Measurements from ENCODE around the gene NOL8.

The NOL8 gene

DNA sequence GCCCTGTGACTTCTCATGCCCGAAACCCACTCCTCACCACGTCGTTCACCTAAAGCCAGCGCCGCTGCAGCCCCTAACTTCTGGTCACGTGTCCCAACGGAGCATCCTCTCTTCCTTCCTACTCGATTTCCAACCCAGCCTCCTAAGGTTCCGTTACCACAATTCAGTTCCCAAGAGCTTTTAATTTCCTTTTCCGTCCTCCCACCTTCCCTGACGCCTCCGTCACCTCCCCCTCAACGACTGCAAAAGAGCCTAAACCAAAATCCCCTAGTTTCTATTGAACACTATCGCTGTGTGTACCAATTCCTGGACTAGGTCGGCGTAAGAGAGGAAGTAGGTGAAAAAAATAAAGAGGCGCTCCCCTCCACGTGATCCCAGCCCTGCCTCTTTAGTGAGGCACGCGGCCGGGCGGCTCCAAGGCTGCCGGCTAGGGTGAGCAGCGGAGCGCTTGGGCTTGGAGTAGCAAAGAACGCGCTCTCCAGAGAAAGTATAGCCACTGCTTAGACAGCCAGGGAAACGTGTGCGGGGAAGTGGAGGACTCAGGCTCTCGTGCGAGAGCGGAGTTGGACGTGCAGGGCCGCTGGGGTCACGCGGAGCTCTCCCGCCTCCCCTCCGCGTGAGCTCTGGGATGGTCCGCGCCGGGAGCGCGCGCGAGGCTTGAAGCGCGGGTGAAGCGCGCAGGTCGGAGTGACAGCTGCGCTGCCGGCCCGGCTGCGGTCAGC is at the start of gene NOL8, which contains the start of gene CENPP:
Gene NOL8, minus strand, starts transcription at position 82 of the 722 bp plus-strand sequence. CDS start 1,189 bp downstream, outside the sequence.
Gene CENPP, plus strand, starts transcription at position 685 of the 722 bp plus-strand sequence.
- peak; percentile 64 to 79 for DNase-seq (ENCODE audit: low read depth in 2 of 2)

DNA sequence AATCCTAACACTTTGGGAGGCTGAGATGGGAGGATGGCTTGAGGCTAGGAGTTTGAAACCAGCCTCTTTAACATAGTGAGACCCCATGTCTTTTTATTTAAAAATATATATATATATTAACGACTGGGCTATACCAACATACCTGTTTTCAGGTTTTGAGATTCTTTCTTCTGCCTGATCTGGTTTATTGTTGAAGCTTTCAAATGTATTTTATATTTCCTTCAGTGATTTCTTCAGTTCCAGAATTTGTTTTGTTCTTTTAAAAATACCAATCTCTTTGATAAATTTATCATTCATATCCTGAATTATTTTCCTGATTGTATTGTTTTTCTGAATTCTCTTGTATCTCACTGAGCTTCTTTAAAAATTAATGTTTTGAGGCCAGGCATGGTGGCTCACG is 48.0 kb upstream of the NOL8 start:
- no peak for DNase-seq (ENCODE audit: low read depth in 2 of 2)

DNA sequence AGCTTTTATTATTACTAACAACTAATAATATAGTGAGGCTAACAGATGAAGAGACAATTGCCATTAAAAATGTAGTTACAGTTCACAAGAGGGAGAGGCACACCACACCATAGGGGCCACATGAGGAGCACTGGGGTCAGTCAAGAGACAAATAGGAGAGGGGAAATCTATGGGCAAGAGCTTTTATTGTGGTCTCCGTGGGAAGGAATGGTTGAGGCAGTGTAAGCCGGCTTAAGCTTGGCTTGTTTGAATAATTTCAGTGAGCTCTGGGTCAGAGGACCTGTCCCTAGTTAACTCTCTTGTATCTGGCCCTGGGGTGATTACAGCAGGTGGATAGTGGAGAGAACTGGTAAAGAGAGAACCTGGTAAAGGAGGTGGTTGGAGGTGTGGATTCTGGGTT is 43.9 kb upstream of the NOL8 start:
- no peak for DNase-seq (ENCODE audit: low read depth in 2 of 2)

DNA sequence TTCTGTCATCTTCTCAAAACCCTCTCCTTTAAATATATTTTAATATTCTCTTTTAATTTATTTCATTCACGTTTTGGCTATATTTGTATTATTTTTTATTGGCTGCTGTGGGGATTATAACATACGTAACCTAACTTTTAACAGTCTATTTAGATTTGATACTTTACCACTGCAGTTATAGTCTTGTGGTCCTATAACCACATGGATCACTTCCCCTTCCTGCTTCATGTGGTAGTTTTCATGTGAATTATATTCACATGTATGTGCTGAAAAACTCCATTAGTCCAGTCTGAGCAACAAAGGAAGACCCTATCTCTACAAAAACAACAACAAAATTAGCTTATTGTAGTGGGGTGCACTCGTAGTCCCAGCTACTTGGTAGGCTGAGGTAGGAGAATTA is 34.9 kb upstream of the NOL8 start:
- DNase-seq (ENCODE audit: low read depth in 2 of 2): no peak

DNA sequence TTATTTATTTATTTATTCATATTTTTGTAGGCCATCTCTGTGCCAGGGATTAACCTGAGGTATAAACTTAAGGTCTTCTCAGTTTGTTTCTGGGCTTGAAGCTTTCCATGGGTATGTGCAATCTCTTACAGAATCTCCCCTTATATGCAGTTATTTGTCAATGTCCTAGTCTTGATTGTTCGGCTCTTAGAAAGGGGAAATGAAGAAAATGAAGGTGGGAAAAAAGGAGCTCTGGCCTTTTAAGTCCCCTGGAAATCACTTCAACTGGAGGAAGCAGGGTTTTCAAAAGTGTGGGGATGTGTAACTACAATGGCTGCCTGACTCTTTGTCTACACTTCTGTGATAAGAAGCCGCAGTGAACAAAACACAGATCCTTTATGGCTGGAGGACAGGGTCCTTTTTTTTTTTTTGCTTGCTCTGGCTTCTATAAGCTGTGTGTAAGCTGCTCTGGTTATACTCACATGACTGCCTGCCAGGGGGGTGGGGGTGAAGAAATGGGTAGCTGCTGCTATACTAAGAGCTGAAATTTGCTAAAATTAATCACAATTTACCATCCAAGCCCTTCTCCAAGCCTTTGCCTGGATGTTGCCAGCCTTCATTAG is 34.3 kb upstream of the NOL8 start:
- no peak for DNase-seq (ENCODE audit: low read depth in 2 of 2)

DNA sequence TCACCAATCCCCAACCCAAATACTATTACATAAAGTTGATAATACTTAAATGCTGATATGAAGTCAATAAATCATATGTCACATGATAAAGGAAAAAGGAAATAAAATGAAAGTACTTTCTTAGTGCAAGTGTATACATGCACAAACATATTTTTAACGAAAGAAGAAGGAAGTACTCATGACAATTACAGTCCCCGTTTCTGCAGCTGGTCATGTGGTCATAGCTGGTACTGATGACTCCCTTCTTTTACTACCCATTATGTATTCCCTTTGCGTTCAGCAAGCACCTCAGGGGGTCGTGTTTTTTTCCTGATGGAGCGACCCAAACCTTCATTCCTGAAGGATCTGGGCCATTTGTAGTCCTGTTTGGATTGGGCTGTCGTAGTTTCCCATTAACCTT is 27.9 kb upstream of the NOL8 start:
- no peak for DNase-seq (ENCODE audit: low read depth in 2 of 2)

DNA sequence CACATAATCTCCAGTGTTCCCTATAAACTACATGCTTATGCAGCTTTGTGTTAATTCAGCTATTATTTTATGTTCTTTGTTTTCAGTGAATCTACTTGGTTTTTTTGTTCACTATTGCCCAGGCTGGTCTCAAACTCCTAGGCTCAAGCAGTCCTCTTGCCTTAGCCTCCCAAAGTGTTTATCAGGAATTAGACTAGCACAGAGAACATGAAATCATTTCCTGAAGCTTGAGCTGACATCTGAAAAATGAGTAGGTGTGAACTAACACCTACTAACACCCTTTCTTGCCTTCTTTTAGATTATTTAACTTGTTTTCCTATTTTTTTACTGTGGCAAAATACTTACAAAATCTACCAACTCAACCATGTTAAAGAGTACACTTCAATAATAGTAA is 25.6 kb upstream of the NOL8 start:
- DNase-seq (ENCODE audit: low read depth in 2 of 2): no peak

DNA sequence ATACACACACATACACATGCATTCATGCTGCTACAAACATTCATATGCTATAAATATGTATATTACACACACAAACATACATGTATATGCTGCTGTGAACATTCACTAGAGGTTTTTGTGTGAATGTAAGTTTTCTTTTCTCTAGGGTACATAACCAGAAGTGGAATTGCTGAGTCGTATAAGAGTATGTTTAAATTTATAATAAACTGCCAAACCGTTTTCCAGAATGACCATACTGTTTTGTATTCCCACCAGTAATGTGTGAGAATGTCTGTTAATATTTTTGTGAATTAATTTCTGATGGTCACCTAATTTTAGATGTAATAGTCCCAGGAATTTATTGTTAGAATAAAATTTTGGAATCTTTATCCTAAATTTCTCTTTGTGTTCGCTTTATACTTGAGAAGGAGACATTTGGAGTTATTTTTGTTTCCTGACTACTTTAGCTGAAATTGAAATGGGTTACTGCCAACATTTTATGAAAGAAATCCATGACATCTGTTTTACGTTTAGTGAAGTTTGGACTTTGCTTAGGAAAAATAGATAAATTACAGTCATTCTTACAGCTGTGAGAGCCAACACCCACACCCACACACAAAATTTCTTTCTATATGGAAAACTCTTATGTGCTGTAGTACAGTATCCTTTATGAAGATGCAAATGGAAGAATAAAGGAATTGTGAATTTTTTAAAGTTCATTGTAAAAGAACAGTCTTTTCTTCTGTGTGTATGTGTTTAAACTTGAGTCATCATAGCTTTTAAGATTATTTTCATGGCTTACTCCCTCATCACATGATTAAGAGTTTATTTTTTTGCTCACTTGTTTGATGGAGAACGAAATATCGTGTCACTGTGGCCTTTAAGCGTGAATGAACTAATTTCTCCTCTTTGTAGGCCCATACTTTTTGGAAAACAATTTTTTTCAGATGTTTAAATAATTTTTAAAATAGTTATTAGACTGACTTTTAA is 24.9 kb upstream of the NOL8 start:
- DNase-seq (ENCODE audit: low read depth in 2 of 2): no peak

DNA sequence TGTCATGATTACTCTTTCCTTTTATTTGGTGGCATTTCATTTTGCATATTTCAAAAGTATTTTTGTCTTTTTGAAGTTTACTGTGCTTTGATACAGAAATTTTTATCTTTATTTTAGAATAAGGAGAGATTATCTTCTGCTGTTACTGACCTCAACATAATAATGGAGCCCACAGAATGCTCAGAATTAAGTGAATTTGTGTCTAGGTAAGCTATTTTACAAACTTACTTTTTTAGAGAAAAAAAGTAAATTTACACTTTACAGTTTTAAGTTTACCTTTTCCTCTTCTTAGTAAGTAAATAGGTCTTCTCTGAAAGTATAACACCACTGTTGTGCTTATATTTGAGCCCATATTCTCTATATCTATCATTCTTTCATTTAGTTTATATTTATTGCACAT is 20.4 kb upstream of the NOL8 start:
- DNase-seq (ENCODE audit: low read depth in 2 of 2): no peak

DNA sequence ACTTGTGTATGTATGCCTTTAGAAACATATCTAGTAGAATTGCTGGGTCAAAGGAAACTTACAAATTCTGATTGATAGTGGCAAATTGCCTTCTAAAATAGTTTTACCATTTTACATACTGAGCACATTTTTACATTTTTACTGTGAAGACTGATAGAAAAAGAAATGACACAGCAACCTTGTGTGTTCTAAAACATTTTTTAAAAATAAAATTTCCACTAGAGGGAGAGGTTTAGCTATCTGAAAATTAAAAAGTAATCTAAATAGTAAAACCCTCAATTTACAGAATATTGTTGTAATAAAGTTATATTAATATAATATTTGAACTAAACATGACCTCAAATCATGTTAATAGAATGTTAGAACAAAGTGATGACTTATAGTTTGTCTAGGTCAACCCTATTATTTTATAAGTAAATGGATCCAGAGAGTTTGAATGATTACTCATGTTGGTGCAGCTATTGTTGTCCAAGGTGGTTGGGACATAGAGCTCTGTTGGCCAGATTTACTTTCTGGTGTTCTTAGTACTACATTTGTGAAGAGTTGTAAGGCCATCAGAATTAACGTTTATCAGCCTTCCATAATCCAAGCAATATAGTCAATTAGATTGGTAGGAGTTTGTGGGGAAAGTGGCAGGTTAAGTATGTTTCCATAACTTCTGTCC is 17.8 kb upstream of the NOL8 start:
- DNase-seq (ENCODE audit: low read depth in 2 of 2): no peak

DNA sequence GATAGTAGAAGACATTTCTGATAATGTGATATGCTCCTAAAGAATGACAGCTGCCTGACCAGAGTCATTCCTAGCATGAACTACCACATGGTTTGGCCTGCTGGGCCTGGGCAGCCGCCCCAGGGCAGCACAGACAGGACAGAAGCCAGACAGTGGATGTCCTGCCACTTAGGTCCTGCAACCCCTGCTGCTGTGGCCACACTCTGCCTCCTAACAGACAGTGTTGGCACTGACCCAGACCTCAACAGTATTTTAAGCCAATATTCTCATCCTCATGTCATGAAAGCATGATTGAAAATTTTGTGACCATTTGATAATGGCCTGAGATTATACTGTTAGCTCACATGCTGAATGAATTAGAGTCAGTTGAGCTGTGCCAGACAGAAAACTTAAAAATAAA is 16.4 kb upstream of the NOL8 start:
- DNase-seq (ENCODE audit: low read depth in 2 of 2): no peak

DNA sequence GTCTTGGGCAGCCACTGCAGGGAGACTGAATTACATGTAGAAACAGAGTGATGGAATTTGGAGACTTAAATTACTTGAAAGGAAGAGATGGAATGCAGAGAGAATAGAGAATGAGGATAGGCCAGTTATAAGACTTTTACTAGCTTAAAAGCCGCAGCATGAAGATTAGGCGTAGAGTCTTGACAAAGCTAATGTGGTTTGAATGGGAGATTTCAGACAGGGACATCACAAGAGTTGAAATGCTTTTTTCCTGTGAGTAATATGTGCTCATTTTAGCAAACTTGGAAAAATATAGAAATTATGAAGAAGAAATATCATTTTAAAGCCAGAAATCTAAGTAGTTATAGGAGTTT is 8.1 kb upstream of the NOL8 start:
- no peak for DNase-seq (ENCODE audit: low read depth in 2 of 2)

DNA sequence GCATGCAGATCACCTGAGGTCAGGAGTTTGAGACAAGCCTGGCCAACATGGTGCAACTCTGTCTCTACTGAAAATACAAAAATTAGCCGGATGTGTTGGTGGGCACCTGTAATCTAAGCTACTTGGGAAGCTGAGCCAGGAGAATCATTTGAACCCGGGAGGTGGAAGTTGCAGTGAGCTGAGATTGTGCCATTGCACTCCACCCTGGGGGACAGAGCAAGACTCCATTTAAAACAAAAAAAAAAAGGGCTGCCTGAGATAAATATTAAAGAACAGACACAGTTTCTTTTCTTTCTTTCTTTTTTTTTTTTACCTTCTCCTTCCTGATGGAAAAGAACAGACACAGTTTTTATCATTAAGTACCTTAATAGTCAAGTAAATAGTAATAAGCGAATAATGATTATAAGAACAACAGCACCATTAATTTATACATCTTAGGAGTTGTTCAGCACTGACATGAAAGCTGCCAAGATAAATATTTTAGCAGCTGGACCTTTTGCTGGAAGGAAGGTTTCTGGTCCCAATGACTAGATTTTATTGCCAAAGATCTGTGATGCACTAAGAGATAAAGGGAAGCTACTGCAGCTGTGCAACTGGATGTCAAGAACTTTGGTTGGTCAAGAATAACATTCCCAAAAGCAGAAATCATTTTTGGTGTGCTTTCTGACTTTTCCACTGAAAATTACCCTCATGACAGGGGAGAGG is 7.6 kb upstream of the NOL8 start:
- no peak for DNase-seq (ENCODE audit: low read depth in 2 of 2)

DNA sequence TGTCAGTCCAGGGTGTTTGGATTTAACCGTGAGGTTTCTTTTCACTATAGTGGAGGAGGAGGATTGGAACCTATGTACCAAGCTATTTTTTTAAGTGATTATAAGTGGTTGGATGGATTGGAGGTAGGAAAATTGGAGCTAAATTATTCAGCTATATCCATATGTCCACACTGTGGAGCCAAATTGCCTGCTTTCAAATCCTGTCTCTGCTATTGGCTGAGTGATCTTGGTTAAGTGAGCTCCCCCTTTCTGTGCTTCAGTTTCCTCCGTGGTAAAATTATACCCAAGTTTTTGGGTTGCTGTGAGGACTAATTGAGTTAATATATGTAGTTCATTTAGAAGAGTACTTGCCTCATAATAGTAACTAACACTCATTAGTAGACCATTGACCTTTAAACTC is 3.1 kb upstream of the NOL8 start:
- DNase-seq (ENCODE audit: low read depth in 2 of 2): no peak

DNA sequence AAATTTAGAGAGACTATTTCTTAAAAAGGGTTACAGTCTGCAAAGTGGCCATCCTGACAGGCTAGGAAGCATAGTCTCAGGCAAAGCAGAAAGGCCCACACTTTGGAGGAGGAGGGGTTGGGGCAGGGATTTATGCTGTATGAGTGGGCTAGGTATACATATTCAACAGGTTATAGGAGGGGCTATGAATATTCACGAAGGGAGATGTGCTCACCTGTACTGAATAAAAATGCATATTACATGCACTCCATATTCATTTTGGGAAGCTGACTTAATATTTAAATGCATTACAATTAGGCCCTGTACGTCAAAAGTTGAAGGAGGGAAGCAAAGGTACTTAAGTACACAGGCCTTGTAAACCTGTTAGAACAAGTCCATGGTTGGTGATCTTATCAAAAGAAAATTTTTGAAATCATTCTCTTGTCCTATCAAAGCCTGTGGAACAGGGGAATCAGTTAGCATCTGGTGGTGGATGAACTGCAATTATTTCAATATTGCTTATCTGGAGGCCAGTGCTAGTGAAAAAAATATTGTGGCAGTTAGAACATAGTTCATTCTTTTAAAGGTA is 2.2 kb upstream of the NOL8 start:
- DNase-seq (ENCODE audit: low read depth in 2 of 2): no peak

DNA sequence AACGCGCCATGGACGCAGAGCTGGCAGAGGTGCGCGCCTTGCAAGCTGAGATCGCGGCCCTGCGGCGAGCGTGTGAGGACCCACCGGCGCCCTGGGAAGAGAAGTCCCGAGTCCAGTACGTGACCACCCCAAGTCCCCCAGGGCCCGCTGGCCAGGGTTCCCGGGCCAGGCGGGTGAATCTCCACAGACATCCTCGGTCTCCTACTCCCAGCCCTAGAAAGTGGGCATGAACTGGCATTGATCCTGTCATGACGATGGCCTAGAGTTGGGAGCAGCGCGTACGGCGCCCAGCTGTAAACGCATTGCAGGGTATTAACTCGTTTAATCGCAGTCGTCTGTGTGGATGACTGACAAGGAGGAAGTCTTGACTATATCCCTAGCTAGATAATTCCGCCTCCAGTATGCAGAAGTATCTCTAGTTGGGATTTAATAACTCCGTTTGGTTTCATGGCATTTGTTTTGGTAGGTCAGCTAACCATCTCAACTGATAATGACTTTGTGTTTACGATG is 896 bp upstream of the NOL8 start:
- no peak for DNase-seq (ENCODE audit: low read depth in 2 of 2)

DNA sequence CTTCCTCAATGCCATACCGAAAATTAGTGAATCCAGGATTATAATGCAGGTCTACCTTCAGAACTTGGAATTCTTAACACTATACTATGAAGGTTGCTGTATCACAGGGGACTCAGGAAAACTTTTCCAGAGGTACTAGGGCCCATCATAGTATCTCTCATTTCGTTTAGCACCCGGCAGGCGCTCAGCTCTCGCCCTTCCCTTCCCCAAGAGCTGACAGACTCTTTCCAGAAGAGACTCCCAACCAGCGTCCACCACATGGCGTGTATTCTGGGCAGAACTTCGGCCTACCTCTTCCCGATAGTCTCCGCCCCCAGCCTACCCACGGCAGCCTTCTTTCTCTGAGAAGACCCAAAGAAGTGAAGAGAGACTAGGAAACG is 271 bp downstream of the NOL8 start:
- no peak for DNase-seq (ENCODE audit: low read depth in 2 of 2)

DNA sequence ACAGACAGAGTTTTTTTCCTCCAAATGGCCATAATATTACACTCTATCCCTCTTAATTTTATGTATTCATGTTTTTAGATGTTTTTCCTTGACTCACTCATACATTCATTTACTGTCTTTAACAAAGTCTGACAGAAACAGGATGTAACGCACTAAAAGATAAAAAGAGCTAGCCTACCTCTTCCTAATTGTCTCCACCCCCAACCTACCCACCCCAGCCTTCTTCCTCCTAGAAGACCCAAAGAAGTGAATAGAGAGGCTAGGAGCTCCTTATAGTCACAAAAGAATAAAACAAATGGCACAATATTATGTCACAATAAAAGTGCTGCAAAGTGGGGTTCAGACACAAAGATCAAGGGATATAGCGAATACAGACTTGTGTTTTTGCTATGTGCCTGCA is 719 bp downstream of the NOL8 start:
- DNase-seq (ENCODE audit: low read depth in 2 of 2): no peak

DNA sequence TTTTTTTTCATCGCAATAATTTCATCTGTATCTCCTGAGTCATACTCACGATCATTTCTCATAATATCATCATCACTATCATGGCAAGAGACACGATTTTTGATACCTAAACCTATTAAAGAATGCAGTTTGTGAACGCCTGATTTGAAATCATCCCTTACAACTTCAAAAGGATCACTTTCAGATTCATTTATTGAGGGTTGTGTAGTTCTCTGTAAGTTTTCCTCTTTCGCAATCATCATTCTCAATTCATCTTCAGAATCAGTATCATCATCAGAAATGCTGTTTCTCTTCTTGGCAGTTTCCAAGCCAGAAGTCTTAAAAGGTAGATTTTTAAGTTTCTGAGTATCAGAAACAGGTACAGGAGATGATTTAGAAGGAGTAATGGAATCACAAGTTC is 9.7 kb downstream of the NOL8 start:
- DNase-seq (ENCODE audit: low read depth in 2 of 2): no peak

DNA sequence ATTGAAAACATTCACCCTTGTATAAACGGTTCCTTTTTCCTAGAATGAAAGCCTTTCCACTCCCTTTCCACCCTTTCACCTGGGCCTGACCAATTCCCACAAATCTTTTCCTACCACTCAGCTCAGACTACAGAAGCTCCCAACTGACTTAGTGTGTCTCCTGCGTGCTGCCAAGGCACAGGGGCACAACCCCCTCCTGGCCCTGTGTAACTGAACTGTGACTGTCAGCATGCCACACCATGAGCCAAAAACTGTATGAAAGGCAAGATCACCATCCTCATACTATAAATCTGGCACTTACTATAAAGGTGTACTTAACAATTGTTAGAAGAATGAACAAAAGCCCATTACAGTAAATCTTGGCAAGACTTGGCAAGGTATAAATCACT is 11.5 kb downstream of the NOL8 start:
- DNase-seq (ENCODE audit: low read depth in 2 of 2): no peak

Data from stimulated activated CD4-positive, alpha-beta T cell treated with anti-CD3 and anti-CD28 coated beads, Interleukin-4, amount 100 ng/mL, for 48 hours (primary cell).